ENCODE measurements around the gene SRA1. TPM values are rescaled to one million over a fixed set of nuclear protein-coding genes. Genes with fewer than 3 reads are reported as not detected.

The SRA1 gene
- total and polyA plus RNA-seq, 2 experiments from 2014 or later = 26.5 to 66.4 TPM

GRCh38 chr5:140555747-140556312, 1.4 kb downstream of the SRA1 start:
- H3K9me2 ChIP-seq (replicated peaks; ENCODE audit: insufficient read depth) = no peaks in the 10 kb centered on the region
- no peak overlapping the region for H3K4me3 ChIP-seq
- H3K9me3 ChIP-seq (ENCODE audit: low read depth) = no peaks in the 10 kb centered on the region
- DNase-seq (ENCODE audit: low spot score) = no peak
- H3K4me1 ChIP-seq (ENCODE audit: insufficient read depth) = peaks cover 12% of the 10 kb centered on the region
- no peak for TF ChIP-seq CTCF (IDR thresholded peaks at IDR 0.05; ENCODE audit: poor library complexity)
- no peak for TF ChIP-seq EZH2 (IDR thresholded peaks at IDR 0.05; ENCODE audit: borderline replicate concordance)
- TF ChIP-seq EZH2phosphoT487 (IDR thresholded peaks at IDR 0.05; ENCODE audit: low read depth, severe bottlenecking, unreplicated experiment) = no peak
- no peaks in the 10 kb centered on the region for H3K36me3 ChIP-seq (replicated peaks; ENCODE audit: insufficient read depth, low read depth)
- H4K20me1 ChIP-seq (ENCODE audit: insufficient read depth, poor library complexity, severe bottlenecking) = peaks cover 5% of the 10 kb centered on the region
- H3K27ac ChIP-seq = peak overlapping the region; percentile 21
- WGBS (ENCODE audit: low lambda C conversion rate, missing lambda C conversion rate) = 87% methylated on average over 1 of the region's 1 CpG
- peaks cover 48% of the 10 kb centered on the region for H3K79me2 ChIP-seq
- peak overlapping the region; percentile 80 for H3K4me2 ChIP-seq
- no peak overlapping the region for H2AFZ ChIP-seq
- no peaks in the 10 kb centered on the region for H3K27me3 ChIP-seq

DNA sequence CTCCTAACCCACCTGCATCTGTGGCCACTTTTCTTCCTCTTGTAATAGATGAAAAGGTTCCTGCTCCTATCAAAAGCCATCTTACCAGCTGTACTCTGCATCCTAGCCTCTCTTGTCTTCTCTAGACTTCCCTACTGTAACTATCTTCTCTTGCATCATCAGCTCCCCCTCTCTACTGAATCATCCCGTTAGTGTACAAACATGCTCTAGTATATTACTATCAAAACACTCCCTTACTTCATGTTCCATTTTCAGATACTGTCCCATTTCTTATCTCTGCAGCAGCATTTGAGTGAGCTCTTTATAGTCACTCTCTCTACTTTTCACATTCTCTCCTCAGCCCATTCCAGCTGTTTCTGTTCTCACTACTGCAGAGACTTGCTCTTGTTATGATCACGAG, 2.8 kb downstream of the SRA1 start:
- no peak for DNase-seq (ENCODE audit: low spot score)
- H2AFZ ChIP-seq = no peak overlapping the region
- H3K9me3 ChIP-seq (ENCODE audit: low read depth) = no peaks in the 10 kb centered on the region
- H3K9me2 ChIP-seq (replicated peaks; ENCODE audit: insufficient read depth) = no peaks in the 10 kb centered on the region
- peaks cover 48% of the 10 kb centered on the region for H3K79me2 ChIP-seq
- WGBS (ENCODE audit: low lambda C conversion rate, missing lambda C conversion rate) = 69% methylated on average over 2 of the region's 2 CpGs
- TF ChIP-seq EZH2phosphoT487 (IDR thresholded peaks at IDR 0.05; ENCODE audit: low read depth, severe bottlenecking, unreplicated experiment) (no peak), CTCF (IDR thresholded peaks at IDR 0.05; ENCODE audit: poor library complexity) (no peak), EZH2 (IDR thresholded peaks at IDR 0.05; ENCODE audit: borderline replicate concordance) (no peak)
- H3K4me3 ChIP-seq = no peak overlapping the region
- no peaks in the 10 kb centered on the region for H3K36me3 ChIP-seq (replicated peaks; ENCODE audit: insufficient read depth, low read depth)
- no peak overlapping the region for H3K27ac ChIP-seq
- no peak overlapping the region for H3K4me2 ChIP-seq
- H3K4me1 ChIP-seq (ENCODE audit: insufficient read depth) = peaks cover 12% of the 10 kb centered on the region
- H4K20me1 ChIP-seq (ENCODE audit: insufficient read depth, poor library complexity, severe bottlenecking) = peaks cover 5% of the 10 kb centered on the region
- H3K27me3 ChIP-seq = no peaks in the 10 kb centered on the region

GRCh38 chr5:140553657-140554056, 3.6 kb downstream of the SRA1 start:
- DNase-seq (ENCODE audit: low spot score) = no peak
- H4K20me1 ChIP-seq (ENCODE audit: insufficient read depth, poor library complexity, severe bottlenecking) = peaks cover 5% of the 10 kb centered on the region
- no peak overlapping the region for H2AFZ ChIP-seq
- no peak overlapping the region for H3K4me3 ChIP-seq
- WGBS (ENCODE audit: low lambda C conversion rate, missing lambda C conversion rate) = 94% methylated on average over 2 of the region's 2 CpGs
- H3K9me3 ChIP-seq (ENCODE audit: low read depth) = no peaks in the 10 kb centered on the region
- no peaks in the 10 kb centered on the region for H3K9me2 ChIP-seq (replicated peaks; ENCODE audit: insufficient read depth)
- no peaks in the 10 kb centered on the region for H3K27me3 ChIP-seq
- H3K36me3 ChIP-seq (replicated peaks; ENCODE audit: insufficient read depth, low read depth) = no peaks in the 10 kb centered on the region
- H3K4me2 ChIP-seq = no peak overlapping the region
- TF ChIP-seq CTCF (IDR thresholded peaks at IDR 0.05; ENCODE audit: poor library complexity) = no peak
- no peak for TF ChIP-seq EZH2phosphoT487 (IDR thresholded peaks at IDR 0.05; ENCODE audit: low read depth, severe bottlenecking, unreplicated experiment)
- TF ChIP-seq EZH2 (IDR thresholded peaks at IDR 0.05; ENCODE audit: borderline replicate concordance) = no peak
- peaks cover 48% of the 10 kb centered on the region for H3K79me2 ChIP-seq
- peaks cover 18% of the 10 kb centered on the region for H3K4me1 ChIP-seq (ENCODE audit: insufficient read depth)
- no peak overlapping the region for H3K27ac ChIP-seq

Measured in hepatocyte (in vitro differentiated cells).